ENCODE data around the gene NEK8.
A peak's percentile ranks its signal among the peaks of the same experiment; 100 is the strongest.

DNA sequence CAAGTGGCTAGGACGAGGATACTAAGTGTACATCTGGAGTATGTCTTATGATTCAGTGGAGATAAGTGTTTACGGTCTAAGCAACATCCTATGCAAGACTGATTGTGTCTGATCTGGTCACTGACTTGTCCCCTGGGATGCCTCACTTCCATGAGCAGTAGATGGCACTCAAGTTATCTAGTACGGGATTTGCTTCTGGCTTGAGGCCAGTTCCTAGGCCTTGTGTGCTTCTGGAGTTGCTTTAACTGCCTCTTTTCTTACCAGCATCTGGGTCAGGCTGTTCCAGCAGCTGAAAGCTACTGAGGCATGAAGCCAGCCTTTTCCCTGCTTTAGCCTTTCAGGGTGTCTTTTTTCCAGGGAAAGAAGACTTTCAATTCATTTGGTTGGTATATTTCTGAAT lies 43.6 kb upstream of the NEK8 start:
- TF ChIP-seq, protein P1, sequence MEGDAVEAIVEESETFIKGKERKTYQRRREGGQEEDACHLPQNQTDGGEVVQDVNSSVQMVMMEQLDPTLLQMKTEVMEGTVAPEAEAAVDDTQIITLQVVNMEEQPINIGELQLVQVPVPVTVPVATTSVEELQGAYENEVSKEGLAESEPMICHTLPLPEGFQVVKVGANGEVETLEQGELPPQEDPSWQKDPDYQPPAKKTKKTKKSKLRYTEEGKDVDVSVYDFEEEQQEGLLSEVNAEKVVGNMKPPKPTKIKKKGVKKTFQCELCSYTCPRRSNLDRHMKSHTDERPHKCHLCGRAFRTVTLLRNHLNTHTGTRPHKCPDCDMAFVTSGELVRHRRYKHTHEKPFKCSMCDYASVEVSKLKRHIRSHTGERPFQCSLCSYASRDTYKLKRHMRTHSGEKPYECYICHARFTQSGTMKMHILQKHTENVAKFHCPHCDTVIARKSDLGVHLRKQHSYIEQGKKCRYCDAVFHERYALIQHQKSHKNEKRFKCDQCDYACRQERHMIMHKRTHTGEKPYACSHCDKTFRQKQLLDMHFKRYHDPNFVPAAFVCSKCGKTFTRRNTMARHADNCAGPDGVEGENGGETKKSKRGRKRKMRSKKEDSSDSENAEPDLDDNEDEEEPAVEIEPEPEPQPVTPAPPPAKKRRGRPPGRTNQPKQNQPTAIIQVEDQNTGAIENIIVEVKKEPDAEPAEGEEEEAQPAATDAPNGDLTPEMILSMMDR (IDR thresholded peaks at IDR 0.05) = no peak
- TF ChIP-seq POLR2A (IDR thresholded peaks at IDR 0.05) = no peak
- TF ChIP-seq POLR2AphosphoS5 (IDR thresholded peaks at IDR 0.05) = peak in 1 of 3 donors; percentile 39
